Tibial artery (tissue), 4 donors: Measurements from ENCODE around the gene DLG2.

Source experiments
- DNase-seq, 2 donors: peaks; one replicate each; pipeline ENCODE4 v3.0.0-alpha.2; 2019
- H3K27ac ChIP-seq, 2 donors: fragments of 200-600 bp; sonication (generic) in 1 of 2; 1 replicate in 1 of 2; 2 replicates in 1 of 2; pipeline ENCODE4 v1.5.1; 2018 to 2019; ENCODE audit warnings: mild to moderate bottlenecking in 1 of 2
- H3K27me3 ChIP-seq, 2 donors: fragments of 200-600 bp; sonication (generic) in 1 of 2; one replicate each; pipeline versions ENCODE4 v1.5.1 to v1.6.0; 2016 to 2019
- H3K36me3 ChIP-seq, 3 donors: fragments of 200-600 bp; sonication (generic) in 2 of 3; one replicate each; pipeline ENCODE4 v1.5.1; 2016 to 2019; ENCODE audit warnings: mild to moderate bottlenecking in 2 of 3
- H3K4me1 ChIP-seq, 4 donors: fragments of 200-600 bp; sonication (generic) in 2 of 4; 1 replicate in 3 of 4; 2 replicates in 1 of 4; pipeline ENCODE4 v1.5.1; 2016 to 2019
- H3K4me3 ChIP-seq, 2 donors: fragments of 200-600 bp; sonication (generic) in 1 of 2; 1 replicate in 1 of 2; 2 replicates in 1 of 2; pipeline ENCODE4 v1.5.1; 2018 to 2019; ENCODE audit warnings: mild to moderate bottlenecking in 2 of 2
- H3K9me3 ChIP-seq, 3 donors: fragments of 200-600 bp; sonication (generic) in 1 of 3; one replicate each; pipeline ENCODE4 v1.5.1; 2016 to 2019
- CTCF ChIP-seq, 2 experiments: fragments of 200-600 bp in 1 of 2; fragments of 450-650 bp in 1 of 2; IDR thresholded peaks; one replicate each; pipeline ENCODE4 v1.5.1; 2017 to 2019; ENCODE audit warnings: antibody characterized with exemption in 2 of 2, mild to moderate bottlenecking in 1 of 2, moderate library complexity in 1 of 2
- intact Hi-C: fragments of 100-400 bp; cut with DNase I; formaldehyde crosslinking; loops from one replicate; pipeline ENCODE4 v1.15.0; 2023; ENCODE audit warnings: low total_unique reads

DLG2 gene

GRCh38 chr11:83927422-83927821 is 1699.7 kb downstream of the DLG2 start:
- H3K9me3 ChIP-seq, result no peaks in the 10 kb centered on the region
- no peak for DNase-seq
- H3K27me3 ChIP-seq, result no peaks in the 10 kb centered on the region
- no peak overlapping the region for H3K27ac ChIP-seq
- no peak overlapping the region for H3K4me3 ChIP-seq
- H3K4me1 ChIP-seq, result no peaks in the 10 kb centered on the region
- H3K36me3 ChIP-seq, result no peaks in the 10 kb centered on the region
- intact Hi-C loops, result no loop called here
- TF ChIP-seq CTCF (IDR thresholded peaks at IDR 0.05), result no peak

- Histone ChIP-seq H3K4me1 (no peaks in the 10 kb centered on the region), H3K27me3 (no peaks in the 10 kb centered on the region), H3K27ac (no peak overlapping the region), H3K4me3 (no peak overlapping the region), H3K9me3 (no peaks in the 10 kb centered on the region), H3K36me3 (no peaks in the 10 kb centered on the region)
- no peak for TF ChIP-seq CTCF (IDR thresholded peaks at IDR 0.05)
- intact Hi-C loops, result no loop called here
- DNase-seq, result no peak
Measured at GRCh38 chr11:83924795-83925542, 1702.2 kb downstream of the DLG2 start.

GRCh38 chr11:83923961-83924360 is 1703.2 kb downstream of the DLG2 start:
- H3K4me3 ChIP-seq, result no peak overlapping the region
- no peak overlapping the region for H3K27ac ChIP-seq
- no peaks in the 10 kb centered on the region for H3K36me3 ChIP-seq
- DNase-seq, result no peak
- no peaks in the 10 kb centered on the region for H3K27me3 ChIP-seq
- intact Hi-C loops, result no loop called here
- peaks cover 0 to 6% (median 3%) of the 10 kb centered on the region in 4 donors for H3K4me1 ChIP-seq
- no peak for TF ChIP-seq CTCF (IDR thresholded peaks at IDR 0.05)
- no peaks in the 10 kb centered on the region for H3K9me3 ChIP-seq

- intact Hi-C loops, result no loop called here
- TF ChIP-seq CTCF (IDR thresholded peaks at IDR 0.05), result no peak
- no peak overlapping the region for H3K4me3 ChIP-seq
- no peaks in the 10 kb centered on the region for H3K9me3 ChIP-seq
- no peak for DNase-seq
- H3K27ac ChIP-seq, result no peak overlapping the region
- no peaks in the 10 kb centered on the region for H3K27me3 ChIP-seq
- H3K4me1 ChIP-seq, result peaks cover 0 to 16% (median 9%) of the 10 kb centered on the region in 4 donors
- H3K36me3 ChIP-seq, result no peaks in the 10 kb centered on the region
Measured at GRCh38 chr11:83922953-83923352, 1704.2 kb downstream of the DLG2 start.

GRCh38 chr11:83922318-83922717 is 1704.8 kb downstream of the DLG2 start:
- Histone ChIP-seq H3K36me3 (no peaks in the 10 kb centered on the region), H3K9me3 (no peaks in the 10 kb centered on the region), H3K4me1 (peaks cover 0 to 19% (median 9%) of the 10 kb centered on the region in 4 donors), H3K27me3 (no peaks in the 10 kb centered on the region), H3K27ac (no peak overlapping the region), H3K4me3 (no peak overlapping the region)
- DNase-seq, result no peak
- TF ChIP-seq CTCF (IDR thresholded peaks at IDR 0.05), result no peak
- intact Hi-C loops, result no loop called here
